GM18499 (cell line): Measurements from ENCODE around the gene CIITA.
"Not testable (repeated sequence)": the region's sequence is repeated elsewhere in the genome, so short reads cannot be mapped to it uniquely, and the experiment has no call there.

Source experiments
- ATAC-seq: cut with Tn5 transposase; IDR thresholded peaks from one replicate; pipeline ENCODE4 v1.9.1; 2021; ENCODE audit warnings: moderate number of reproducible peaks; ENCODE audit not compliant: insufficient read depth, unreplicated experiment

Gene CIITA

DNA sequence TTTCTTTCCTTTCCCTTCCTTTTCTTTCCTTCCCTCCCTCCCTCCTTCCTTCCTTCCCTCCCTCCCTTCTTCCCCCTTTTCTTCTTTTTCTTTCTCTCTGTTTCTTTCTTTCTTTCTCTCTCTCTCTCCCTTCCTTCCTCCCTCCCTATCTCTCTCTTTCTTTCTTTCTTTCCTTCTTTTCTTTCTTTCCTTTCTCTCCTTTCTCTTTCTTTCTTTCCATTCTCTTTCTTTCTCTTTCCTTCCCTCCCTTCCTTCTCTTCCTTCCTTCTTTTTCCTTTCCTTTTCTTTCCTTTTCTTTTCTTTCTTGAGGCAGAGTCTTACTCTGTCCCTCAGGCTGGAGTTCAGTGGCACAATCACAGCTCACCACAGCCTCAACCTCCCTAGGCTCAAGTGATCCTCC, 34.3 kb downstream of the CIITA start:
- no peak for ATAC-seq

- ATAC-seq: no peak
Observed at GRCh38 chr16:10916534-10916933, 39.5 kb downstream of the CIITA start.

- no peak for ATAC-seq
Observed at GRCh38 chr16:10918294-10919002, 41.4 kb downstream of the CIITA start.

GRCh38 chr16:10919003-10919351, 42.0 kb downstream of the CIITA start:
- no peak for ATAC-seq

DNA sequence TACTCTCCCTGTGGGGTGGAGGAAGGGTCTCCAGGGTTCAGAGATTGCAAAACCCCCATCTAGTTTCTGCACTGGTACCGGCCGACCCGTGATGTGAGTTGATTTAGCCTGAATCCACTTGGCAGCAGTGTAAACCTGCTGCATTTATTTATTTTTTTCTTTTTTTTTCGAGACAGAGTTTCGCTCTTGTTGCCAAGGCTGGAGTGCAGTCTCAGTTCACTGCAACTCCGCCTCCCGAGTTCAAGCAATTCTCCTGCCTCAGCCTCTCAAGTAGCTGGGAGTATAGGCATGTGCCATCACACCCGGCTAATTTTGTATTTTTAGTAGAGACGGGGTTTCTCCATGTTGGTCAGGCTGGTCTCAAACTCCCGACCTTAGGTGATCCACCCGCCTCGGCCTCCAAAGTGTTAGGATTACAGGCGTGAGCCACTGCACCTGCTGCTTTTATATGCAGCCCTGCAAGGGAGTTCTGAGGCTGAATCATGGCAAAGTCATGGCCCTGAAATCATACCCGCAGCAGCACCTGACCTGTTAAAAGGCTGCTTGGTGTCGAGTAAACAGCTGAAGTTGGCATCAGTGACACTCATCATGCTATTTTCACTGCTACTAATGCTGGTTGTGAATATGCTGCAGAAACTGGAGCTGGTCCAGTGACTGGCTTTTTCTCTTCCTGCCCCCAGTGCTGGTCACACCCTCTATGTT, 43.9 kb downstream of the CIITA start:
- ATAC-seq: no peak

GRCh38 chr16:10921536-10922327, 44.7 kb downstream of the CIITA start:
- ATAC-seq: no peak

GRCh38 chr16:10922328-10923145, 45.5 kb downstream of the CIITA start:
- no peak for ATAC-seq

DNA sequence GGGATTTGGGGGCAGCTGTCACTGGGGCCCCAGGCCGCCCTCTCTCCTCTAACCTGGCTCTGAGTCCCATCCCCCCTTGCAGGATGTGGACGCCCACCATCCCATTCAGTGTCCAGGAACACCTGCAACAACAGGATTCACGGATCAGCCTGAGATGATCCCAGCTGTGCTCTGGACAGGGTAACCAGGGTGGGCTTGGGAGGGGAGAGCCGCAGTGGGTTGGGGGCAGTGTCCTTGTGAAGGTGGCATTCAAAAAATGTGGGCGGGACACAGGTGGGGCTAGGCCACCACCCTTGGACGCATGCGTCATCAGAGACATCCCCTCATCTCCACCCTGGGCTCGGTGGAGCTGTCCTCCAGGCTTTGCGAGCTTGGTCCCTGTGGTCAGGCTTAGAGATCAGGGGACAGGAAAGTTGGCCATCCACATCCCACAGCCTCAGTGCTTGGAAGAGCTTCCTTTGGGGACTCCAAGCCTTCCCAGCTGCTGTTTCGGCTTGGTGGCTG, 46.2 kb downstream of the CIITA start:
- no peak for ATAC-seq

DNA sequence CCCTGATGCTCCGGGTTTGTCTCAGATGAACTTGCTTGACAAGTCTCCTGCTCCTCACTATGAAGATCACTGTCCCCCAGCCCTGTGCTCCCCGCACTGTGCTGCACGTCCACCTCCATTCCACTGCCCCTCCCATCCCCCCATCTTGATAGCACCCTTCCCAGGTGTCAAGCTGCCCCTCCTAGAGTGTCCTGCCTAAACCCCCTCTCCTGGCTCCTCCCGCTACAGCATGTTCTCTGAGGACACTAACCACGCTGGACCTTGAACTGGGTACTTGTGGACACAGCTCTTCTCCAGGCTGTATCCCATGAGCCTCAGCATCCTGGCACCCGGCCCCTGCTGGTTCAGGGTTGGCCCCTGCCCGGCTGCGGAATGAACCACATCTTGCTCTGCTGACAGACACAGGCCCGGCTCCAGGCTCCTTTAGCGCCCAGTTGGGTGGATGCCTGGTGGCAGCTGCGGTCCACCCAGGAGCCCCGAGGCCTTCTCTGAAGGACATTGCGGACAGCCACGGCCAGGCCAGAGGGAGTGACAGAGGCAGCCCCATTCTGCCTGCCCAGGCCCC, 46.7 kb downstream of the CIITA start:
- no peak for ATAC-seq

DNA sequence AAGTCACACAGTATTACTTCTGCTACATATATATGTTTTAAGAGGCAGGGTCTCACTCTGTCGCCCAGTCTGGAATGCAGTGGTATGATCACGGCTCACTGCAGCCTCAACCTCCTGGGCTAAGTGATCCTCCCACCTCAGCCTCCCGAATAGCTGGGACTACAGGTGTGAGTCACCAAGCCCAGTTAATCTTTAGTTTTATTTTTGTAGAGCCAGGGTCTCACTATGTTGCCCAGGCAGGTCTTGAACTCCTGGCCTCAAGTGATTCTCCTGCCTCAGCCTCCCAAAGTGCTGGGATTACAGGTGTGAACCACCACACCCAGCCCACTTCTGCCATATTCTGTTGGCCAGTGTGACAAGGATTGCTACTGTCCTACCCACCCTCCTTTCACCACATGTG, 48.3 kb downstream of the CIITA start:
- not testable (repeated sequence) for ATAC-seq

- ATAC-seq: no peak
Observed at GRCh38 chr16:10926094-10926493, 49.1 kb downstream of the CIITA start.

DNA sequence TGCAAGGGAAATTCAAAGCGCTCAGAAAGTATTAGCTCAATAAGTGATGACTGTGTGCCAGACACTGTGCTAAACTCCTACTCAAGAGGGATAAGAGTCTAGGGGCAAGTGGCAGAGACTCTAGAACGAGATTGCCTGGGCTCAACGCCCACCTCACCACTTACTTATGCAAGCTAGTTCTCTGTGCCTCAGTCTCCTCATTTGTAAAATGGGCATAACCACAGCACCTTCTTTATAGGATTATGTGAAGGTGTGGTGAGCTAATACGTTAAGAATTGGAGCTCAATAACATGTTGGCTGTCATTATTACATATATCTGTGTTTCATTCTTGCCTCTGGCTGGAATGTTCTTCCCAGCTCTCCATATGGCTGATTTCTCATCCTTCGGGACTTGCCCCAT, 49.9 kb downstream of the CIITA start:
- no peak for ATAC-seq

DNA sequence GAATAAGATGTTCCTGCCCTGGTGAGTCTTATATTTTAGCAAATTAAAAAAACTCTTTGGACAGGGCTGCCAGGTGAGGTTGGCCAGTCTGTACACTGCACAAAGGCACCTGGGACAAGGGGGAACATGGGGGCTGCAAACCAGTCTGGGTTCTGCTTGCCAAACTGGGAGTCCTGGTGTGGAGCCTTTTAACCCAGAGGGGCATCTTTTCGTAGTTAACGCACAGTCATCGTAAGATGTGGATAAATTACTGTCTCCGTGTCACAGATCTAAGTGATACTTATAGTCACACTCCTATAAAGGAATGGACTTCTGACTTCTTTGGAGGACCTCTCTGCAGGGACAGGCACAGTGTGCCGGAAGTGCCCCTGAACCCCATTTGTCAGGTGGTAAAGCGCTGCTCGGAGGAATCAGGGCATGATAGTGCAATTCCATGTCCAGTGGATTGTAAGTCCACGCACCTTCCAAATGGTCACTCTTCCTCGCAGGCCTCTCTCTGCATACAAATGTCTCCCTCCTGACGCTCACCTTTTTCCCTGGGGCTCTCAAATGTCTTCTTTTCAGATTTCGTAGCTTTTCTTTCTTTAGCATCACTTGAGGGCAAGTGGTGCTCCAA, 50.6 kb downstream of the CIITA start:
- no peak for ATAC-seq

DNA sequence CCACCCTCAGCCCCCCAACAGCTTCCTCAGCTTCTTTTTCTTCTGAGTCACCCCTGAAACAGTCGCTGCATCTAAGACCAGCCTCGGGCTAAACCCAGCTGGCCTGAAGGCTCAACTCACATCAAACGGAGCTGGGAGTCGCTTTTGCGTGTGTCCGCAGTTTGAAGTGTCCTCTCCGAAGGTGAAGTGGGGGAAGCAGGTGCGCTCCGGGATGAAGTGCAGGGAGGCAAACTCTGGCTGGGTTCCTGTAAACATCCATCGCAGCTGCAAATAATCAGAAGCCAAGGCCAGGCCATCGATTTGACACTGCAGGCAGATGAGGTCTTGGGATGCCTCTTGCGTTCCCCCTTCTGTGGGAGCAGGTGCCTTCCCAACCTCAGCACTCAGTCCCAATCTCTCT, 52.1 kb downstream of the CIITA start:
- not testable (repeated sequence) for ATAC-seq

DNA sequence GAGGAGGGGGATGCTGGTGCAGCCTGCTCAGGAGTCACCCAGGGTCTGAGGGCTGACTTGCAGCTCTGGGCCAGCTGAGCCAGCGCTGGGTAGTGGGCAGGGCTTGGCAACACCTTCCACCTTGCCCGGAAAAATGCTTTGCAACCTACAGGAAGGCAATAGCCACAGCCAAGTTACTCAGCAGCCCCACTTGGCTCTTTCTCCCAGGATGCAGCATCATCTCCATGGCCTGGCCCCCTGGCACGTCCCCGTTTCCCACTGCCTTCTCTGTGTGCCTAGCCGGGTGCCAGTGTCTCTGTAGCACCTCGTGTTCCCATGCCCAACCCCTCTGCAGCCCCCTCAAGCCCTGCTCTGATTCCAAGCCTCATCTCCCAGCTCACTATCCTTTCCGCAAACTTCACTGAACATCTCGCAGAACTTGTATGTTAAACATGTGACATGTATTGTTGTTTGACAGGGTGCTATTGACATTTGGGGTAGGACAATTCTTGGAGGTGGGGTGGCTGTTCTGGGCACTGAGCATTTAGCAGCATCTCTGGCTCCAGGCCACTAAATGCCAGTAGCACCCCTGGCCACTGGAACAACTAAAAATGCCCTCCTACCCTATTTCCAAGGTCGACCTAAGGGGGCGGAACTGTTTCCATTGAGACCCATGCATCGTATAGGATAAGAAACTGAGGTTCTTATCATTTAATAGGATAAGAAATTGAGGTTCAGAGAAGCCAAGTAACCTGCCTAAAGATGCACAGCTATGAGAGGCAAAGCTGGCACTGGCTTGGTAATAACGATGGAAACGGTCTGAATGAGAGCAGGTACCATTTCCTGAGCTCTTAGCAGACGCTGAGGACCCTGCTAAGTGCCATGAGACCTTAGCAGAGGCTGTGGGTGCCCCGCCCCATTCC, 53.1 kb downstream of the CIITA start:
- ATAC-seq: no peak

DNA sequence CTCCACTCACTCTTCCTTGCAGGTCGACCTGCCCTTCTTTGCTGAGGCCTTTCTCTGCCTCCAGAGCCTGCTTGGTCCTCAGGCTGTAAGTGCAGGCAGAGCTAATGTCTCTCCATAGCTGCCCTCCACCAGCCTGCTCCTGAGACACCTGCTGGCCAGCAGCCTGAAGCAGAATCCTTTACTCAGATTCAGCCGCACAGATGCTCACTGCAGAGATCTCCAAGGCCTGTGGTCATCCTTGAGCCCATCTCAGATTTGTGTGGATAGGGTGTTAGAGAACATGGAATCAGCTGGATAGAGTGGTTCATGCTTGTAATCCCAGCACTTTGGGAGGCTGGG, 53.7 kb downstream of the CIITA start:
- no peak for ATAC-seq

GRCh38 chr16:10931134-10931533, 54.1 kb downstream of the CIITA start:
- no peak for ATAC-seq

GRCh38 chr16:10931977-10932632, 55.1 kb downstream of the CIITA start:
- no peak for ATAC-seq
